Mucosa of rectum (tissue), 2 donors: Measurements from ENCODE around the gene SWAP70.
"Not testable (repeated sequence)": the region's sequence is repeated elsewhere in the genome, so short reads cannot be mapped to it uniquely, and the experiment has no call there.

Experiments used
- H3K27ac ChIP-seq, 2 donors: one replicate each; pipeline ENCODE4 v1.7.0; 2013; ENCODE audit warnings: inconsistent platforms in 2 of 2, low read depth in 2 of 2, low read length in 2 of 2
- H3K27me3 ChIP-seq, 2 donors: one replicate each; pipeline ENCODE4 v1.7.0; 2013; ENCODE audit warnings: low read length in 2 of 2; ENCODE audit not compliant: control insufficient read depth in 2 of 2, insufficient read depth in 2 of 2
- H3K36me3 ChIP-seq, 2 donors: one replicate each; pipeline ENCODE4 v1.7.0; 2013; ENCODE audit warnings: low read length in 2 of 2; ENCODE audit not compliant: control insufficient read depth in 2 of 2, insufficient read depth in 2 of 2
- H3K4me1 ChIP-seq, 2 donors: one replicate each; pipeline ENCODE4 v1.7.0; 2013; ENCODE audit warnings: low read length in 2 of 2, mild to moderate bottlenecking in 1 of 2; ENCODE audit not compliant: control insufficient read depth in 2 of 2, insufficient read depth in 2 of 2
- H3K4me3 ChIP-seq, 2 donors: one replicate each; pipeline ENCODE4 v1.7.0; 2013; ENCODE audit warnings: low read length in 2 of 2
- H3K9ac ChIP-seq, 2 donors: one replicate each; pipeline ENCODE4 v1.7.0; 2013; ENCODE audit warnings: low read length in 2 of 2, low read depth in 1 of 2, mild to moderate bottlenecking in 1 of 2
- H3K9me3 ChIP-seq, 2 donors: one replicate each; pipeline ENCODE4 v1.7.0; 2013; ENCODE audit warnings: low read length in 2 of 2; ENCODE audit not compliant: control insufficient read depth in 2 of 2
- donor health status: healthy.
- donor health status: Normal muscosa, but diverticular disease.

Gene SWAP70

DNA sequence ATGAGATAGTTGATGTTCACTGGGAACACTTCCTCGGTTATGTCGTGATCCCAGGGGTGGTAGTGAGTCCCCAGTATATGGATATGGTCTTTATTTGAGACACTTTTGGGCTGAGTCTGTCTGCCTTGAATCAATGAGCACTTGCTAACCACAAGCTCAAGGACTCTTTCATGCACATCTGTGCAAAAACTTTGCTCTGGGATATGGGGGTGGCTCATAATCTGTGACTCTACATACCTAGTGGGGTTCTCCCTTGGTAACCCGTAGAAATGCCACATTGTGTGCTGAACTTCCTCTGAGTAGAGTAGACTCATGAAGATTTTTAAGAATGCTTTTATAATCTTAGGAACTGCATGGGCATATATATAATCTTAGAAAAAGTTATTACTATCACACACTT lies 69.3 kb downstream of the SWAP70 start:
- H3K27me3 ChIP-seq: no peaks in the 10 kb centered on the region
- H3K4me1 ChIP-seq: no peaks in the 10 kb centered on the region
- peaks cover 0 to 3% of the 10 kb centered on the region in 2 donors for H3K9me3 ChIP-seq
- no peak overlapping the region for H3K27ac ChIP-seq
- H3K4me3 ChIP-seq: no peak overlapping the region
- H3K36me3 ChIP-seq: peaks cover 17 to 28% of the 10 kb centered on the region in 2 donors
- H3K9ac ChIP-seq: no peak overlapping the region

DNA sequence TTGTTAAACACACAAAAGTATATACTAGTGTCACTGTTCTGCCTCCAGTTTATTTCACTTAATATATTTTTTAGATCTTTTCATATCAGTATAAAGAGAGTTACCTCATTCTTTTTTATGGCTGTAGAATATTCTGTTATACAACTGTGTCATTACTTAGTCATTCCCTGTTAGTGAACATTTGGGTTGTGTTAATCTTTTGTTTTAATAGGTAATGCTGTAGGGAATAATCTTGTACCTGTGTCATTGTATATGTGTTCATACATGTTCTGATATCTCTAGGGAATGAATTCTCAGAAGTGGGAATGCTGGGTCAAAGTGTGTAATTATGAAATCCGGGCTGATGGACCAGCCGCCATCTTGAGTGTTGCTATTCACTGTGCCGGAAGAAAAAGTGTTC lies 71.4 kb downstream of the SWAP70 start:
- Histone ChIP-seq H3K27me3 (no peaks in the 10 kb centered on the region), H3K4me3 (no peak overlapping the region), H3K4me1 (no peaks in the 10 kb centered on the region), H3K9me3 (peaks cover 0 to 3% of the 10 kb centered on the region in 2 donors), H3K36me3 (peaks cover 14 to 23% of the 10 kb centered on the region in 2 donors), H3K27ac (no peak overlapping the region), H3K9ac (no peak overlapping the region)

DNA sequence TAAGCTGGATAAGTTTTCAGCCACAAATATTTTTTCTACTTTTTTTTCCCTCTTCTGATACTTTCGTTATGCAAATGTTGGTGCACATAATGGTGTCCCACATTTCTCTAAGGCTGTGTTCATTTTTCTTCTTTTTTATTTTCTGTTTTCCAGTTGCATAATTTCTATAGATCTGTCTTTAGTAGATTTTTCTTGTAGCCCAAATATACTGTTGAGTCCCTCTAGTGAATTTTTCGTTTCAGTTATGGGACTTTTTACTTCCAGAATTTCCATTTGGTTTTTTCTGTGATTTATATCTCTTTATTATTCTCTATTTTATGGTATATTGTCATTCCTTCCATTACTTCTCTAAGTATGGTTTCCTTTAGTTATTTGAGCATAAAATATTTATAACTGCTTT lies 72.0 kb downstream of the SWAP70 start:
- Histone ChIP-seq H3K9me3 (peaks cover 0 to 3% of the 10 kb centered on the region in 2 donors), H3K9ac (no peak overlapping the region), H3K4me1 (no peaks in the 10 kb centered on the region), H3K27me3 (no peaks in the 10 kb centered on the region), H3K4me3 (no peak overlapping the region), H3K36me3 (peaks cover 14 to 19% of the 10 kb centered on the region in 2 donors), H3K27ac (no peak overlapping the region)

- Histone ChIP-seq H3K9me3 (peaks cover 0 to 3% of the 10 kb centered on the region in 2 donors), H3K4me3 (no peak overlapping the region), H3K27me3 (no peaks in the 10 kb centered on the region), H3K36me3 (peaks cover 14 to 21% of the 10 kb centered on the region in 2 donors), H3K27ac (no peak overlapping the region), H3K4me1 (no peaks in the 10 kb centered on the region), H3K9ac (no peak overlapping the region)
Observed at GRCh38 chr11:9736365-9736764, 72.5 kb downstream of the SWAP70 start.

GRCh38 chr11:9738116-9738515 lies 74.2 kb downstream of the SWAP70 start:
- Histone ChIP-seq H3K27me3 (no peaks in the 10 kb centered on the region), H3K4me3 (no peak overlapping the region), H3K36me3 (peaks cover 7 to 13% of the 10 kb centered on the region in 2 donors), H3K9ac (no peak overlapping the region), H3K9me3 (peaks cover 0 to 3% of the 10 kb centered on the region in 2 donors), H3K27ac (no peak overlapping the region), H3K4me1 (no peaks in the 10 kb centered on the region)

GRCh38 chr11:9738707-9739106 lies 74.8 kb downstream of the SWAP70 start:
- peak overlapping the region in 1 of 2 donors; percentile 17 for H3K27ac ChIP-seq
- no peak overlapping the region for H3K9ac ChIP-seq
- H3K36me3 ChIP-seq: peaks cover 5 to 11% of the 10 kb centered on the region in 2 donors
- H3K9me3 ChIP-seq: peaks cover 0 to 3% of the 10 kb centered on the region in 2 donors
- H3K4me3 ChIP-seq: no peak overlapping the region
- no peaks in the 10 kb centered on the region for H3K4me1 ChIP-seq
- H3K27me3 ChIP-seq: no peaks in the 10 kb centered on the region

GRCh38 chr11:9739123-9739900 lies 75.4 kb downstream of the SWAP70 start:
- Histone ChIP-seq H3K4me1 (no peaks in the 10 kb centered on the region), H3K27me3 (no peaks in the 10 kb centered on the region), H3K4me3 (no peak overlapping the region), H3K27ac (peak overlapping the region; percentile 16 to 44), H3K36me3 (peaks cover 5 to 11% of the 10 kb centered on the region in 2 donors), H3K9me3 (peaks cover 0 to 3% of the 10 kb centered on the region in 2 donors), H3K9ac (no peak overlapping the region)

- Histone ChIP-seq H3K4me3 (no peak overlapping the region), H3K4me1 (no peaks in the 10 kb centered on the region), H3K27ac (peak overlapping the region in 1 of 2 donors; percentile 16), H3K36me3 (peaks cover 3 to 9% of the 10 kb centered on the region in 2 donors), H3K9me3 (peaks cover 0 to 2% of the 10 kb centered on the region in 2 donors), H3K9ac (no peak overlapping the region), H3K27me3 (no peaks in the 10 kb centered on the region)
Observed at GRCh38 chr11:9740202-9740883, 76.5 kb downstream of the SWAP70 start.

DNA sequence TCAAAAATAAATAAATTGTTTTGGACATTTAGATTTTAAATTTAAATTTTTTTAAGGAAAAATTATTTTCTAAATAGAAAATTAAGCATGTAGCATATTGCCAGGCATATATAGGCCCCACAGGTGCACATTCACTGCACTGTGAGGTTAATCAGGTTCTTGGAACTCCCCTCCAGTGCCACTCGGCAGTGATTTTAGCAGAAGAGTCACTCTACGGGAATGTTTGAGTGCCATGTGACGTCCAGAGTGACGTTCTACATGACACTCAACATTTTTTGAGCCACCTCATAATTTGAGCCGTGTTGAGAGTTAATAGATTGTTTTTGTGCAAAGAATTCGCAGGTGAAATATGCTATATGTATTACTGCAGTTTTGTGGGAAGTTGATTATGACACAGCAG lies 77.4 kb downstream of the SWAP70 start:
- H3K4me3 ChIP-seq: no peak overlapping the region
- no peak overlapping the region for H3K27ac ChIP-seq
- H3K9ac ChIP-seq: no peak overlapping the region
- H3K27me3 ChIP-seq: no peaks in the 10 kb centered on the region
- H3K36me3 ChIP-seq: peaks cover 0 to 11% of the 10 kb centered on the region in 2 donors
- H3K9me3 ChIP-seq: no peaks in the 10 kb centered on the region
- no peaks in the 10 kb centered on the region for H3K4me1 ChIP-seq

DNA sequence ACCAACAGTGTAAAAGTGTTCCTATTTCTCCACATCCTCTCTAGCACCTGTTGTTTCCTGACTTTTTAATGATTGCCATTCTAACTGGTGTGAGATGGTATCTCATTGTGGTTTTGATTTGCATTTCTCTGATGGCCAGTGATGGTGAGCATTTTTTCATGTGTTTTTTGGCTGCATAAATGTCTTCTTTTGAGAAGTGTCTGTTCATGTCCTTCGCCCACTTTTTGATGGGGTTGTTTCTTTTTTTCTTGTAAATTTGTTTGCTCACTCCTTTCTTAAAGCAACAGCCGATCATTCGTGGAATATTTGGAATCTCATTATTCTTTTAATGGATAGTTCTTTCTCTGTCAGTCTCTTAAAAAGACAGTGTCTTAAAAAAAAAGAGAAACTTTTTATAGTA lies 79.6 kb downstream of the SWAP70 start:
- peaks cover 0 to 11% of the 10 kb centered on the region in 2 donors for H3K36me3 ChIP-seq
- H3K27ac ChIP-seq, H3K9me3 ChIP-seq, H3K4me1 ChIP-seq, H3K4me3 ChIP-seq, H3K27me3 ChIP-seq, H3K9ac ChIP-seq: not testable (repeated sequence)
